NCI-H2196 treated with DMSO at 0.1 percent for 48 hours (cell line): ENCODE measurements around the gene UBXN6.
A peak's percentile ranks its signal among the peaks of the same experiment; 100 is the strongest.

Source experiments
- DNase-seq: peaks from one replicate; lab custom pipeline; 2025; ENCODE audit not compliant: unreplicated experiment; lab: John Stamatoyannopoulos, UW

Gene UBXN6

GRCh38 chr19:4413588-4413987 is 44.0 kb downstream of the UBXN6 start:
- no peak for DNase-seq

- no peak for DNase-seq
Observed at GRCh38 chr19:4409123-4409933, 48.3 kb downstream of the UBXN6 start.

- DNase-seq, result no peak
Observed at GRCh38 chr19:4406626-4407025, 51.0 kb downstream of the UBXN6 start.

GRCh38 chr19:4405977-4406376 is 51.6 kb downstream of the UBXN6 start:
- no peak for DNase-seq

- DNase-seq, result no peak
Observed at GRCh38 chr19:4403005-4403761, 54.4 kb downstream of the UBXN6 start.

GRCh38 chr19:4402171-4403004 is 55.2 kb downstream of the UBXN6 start, which contains the start of gene CHAF1A:
Gene CHAF1A, plus strand, starts transcription at chr19:4402640. Its CDS starts 123 bp downstream, at chr19:4402763.
- DNase-seq, result peak; percentile 98

- no peak for DNase-seq
Observed at GRCh38 chr19:4401769-4402170, 55.8 kb downstream of the UBXN6 start.

GRCh38 chr19:4400135-4400936 is 57.3 kb downstream of the UBXN6 start, which contains the start of gene SH3GL1:
Gene SH3GL1, minus strand, starts transcription at chr19:4400547. Its CDS starts 179 bp downstream, at chr19:4400368.
- peak; percentile 91 for DNase-seq

- DNase-seq, result no peak
Observed at GRCh38 chr19:4399812-4400134, 57.8 kb downstream of the UBXN6 start.

- DNase-seq, result no peak
Observed at GRCh38 chr19:4396949-4397783, 60.4 kb downstream of the UBXN6 start.
